ENCODE results near the gene PRDM16.

DNA sequence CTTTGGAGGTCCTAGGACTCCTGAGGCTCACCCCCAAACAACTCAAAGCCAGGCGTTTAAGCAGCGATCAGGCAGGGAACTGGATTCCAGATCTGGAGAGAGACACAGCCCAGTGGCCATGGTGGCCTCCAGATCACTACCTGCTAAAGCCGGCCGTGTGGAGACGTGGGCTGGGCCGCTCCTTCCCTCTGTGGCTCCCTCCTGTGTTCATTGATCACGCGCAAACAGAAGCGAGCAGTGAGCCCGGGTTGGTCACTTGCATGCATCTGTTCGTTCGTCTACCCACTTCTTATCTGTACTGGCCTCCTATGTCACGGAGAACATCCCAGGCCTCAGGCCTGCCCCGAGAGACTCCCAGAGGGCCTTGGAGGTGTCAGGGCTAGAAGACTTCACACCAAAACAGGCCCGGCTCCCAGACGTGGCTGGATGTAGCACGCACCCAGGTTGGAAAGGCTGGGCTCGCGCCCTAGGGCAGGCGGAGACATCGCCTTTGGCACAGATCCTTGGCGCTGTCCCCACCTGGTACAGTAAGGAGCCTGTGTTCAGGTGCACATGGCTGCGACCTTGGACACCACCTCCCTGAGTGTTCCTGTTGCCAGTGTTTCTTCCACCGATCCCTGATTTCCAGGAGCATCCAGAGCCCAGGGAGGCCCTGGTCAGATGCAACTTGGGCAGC, 308.7 kb downstream of the PRDM16 start:
- TF ChIP-seq, protein P1, sequence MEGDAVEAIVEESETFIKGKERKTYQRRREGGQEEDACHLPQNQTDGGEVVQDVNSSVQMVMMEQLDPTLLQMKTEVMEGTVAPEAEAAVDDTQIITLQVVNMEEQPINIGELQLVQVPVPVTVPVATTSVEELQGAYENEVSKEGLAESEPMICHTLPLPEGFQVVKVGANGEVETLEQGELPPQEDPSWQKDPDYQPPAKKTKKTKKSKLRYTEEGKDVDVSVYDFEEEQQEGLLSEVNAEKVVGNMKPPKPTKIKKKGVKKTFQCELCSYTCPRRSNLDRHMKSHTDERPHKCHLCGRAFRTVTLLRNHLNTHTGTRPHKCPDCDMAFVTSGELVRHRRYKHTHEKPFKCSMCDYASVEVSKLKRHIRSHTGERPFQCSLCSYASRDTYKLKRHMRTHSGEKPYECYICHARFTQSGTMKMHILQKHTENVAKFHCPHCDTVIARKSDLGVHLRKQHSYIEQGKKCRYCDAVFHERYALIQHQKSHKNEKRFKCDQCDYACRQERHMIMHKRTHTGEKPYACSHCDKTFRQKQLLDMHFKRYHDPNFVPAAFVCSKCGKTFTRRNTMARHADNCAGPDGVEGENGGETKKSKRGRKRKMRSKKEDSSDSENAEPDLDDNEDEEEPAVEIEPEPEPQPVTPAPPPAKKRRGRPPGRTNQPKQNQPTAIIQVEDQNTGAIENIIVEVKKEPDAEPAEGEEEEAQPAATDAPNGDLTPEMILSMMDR (conservative IDR thresholded peaks at IDR 0.05; ENCODE audit: low read depth in 2 of 2) = no peak
- TF ChIP-seq EZH2phosphoT487 (IDR thresholded peaks at IDR 0.05; ENCODE audit: unreplicated experiment) = no peak
- TF ChIP-seq POLR2AphosphoS5 (IDR thresholded peaks at IDR 0.05; ENCODE audit: low read depth) = no peak
- no peak for TF ChIP-seq EZH2 (IDR thresholded peaks at IDR 0.05; ENCODE audit: low read depth, unreplicated experiment)
- TF ChIP-seq JUNB (IDR thresholded peaks at IDR 0.05; ENCODE audit: unreplicated experiment) = no peak
- no peak for TF ChIP-seq ETS1 (IDR thresholded peaks at IDR 0.05)
- TF ChIP-seq CREB1 (CRISPR knock-in tag; IDR thresholded peaks at IDR 0.05; ENCODE audit: low read depth) = no peak
- TF ChIP-seq, protein P2, sequence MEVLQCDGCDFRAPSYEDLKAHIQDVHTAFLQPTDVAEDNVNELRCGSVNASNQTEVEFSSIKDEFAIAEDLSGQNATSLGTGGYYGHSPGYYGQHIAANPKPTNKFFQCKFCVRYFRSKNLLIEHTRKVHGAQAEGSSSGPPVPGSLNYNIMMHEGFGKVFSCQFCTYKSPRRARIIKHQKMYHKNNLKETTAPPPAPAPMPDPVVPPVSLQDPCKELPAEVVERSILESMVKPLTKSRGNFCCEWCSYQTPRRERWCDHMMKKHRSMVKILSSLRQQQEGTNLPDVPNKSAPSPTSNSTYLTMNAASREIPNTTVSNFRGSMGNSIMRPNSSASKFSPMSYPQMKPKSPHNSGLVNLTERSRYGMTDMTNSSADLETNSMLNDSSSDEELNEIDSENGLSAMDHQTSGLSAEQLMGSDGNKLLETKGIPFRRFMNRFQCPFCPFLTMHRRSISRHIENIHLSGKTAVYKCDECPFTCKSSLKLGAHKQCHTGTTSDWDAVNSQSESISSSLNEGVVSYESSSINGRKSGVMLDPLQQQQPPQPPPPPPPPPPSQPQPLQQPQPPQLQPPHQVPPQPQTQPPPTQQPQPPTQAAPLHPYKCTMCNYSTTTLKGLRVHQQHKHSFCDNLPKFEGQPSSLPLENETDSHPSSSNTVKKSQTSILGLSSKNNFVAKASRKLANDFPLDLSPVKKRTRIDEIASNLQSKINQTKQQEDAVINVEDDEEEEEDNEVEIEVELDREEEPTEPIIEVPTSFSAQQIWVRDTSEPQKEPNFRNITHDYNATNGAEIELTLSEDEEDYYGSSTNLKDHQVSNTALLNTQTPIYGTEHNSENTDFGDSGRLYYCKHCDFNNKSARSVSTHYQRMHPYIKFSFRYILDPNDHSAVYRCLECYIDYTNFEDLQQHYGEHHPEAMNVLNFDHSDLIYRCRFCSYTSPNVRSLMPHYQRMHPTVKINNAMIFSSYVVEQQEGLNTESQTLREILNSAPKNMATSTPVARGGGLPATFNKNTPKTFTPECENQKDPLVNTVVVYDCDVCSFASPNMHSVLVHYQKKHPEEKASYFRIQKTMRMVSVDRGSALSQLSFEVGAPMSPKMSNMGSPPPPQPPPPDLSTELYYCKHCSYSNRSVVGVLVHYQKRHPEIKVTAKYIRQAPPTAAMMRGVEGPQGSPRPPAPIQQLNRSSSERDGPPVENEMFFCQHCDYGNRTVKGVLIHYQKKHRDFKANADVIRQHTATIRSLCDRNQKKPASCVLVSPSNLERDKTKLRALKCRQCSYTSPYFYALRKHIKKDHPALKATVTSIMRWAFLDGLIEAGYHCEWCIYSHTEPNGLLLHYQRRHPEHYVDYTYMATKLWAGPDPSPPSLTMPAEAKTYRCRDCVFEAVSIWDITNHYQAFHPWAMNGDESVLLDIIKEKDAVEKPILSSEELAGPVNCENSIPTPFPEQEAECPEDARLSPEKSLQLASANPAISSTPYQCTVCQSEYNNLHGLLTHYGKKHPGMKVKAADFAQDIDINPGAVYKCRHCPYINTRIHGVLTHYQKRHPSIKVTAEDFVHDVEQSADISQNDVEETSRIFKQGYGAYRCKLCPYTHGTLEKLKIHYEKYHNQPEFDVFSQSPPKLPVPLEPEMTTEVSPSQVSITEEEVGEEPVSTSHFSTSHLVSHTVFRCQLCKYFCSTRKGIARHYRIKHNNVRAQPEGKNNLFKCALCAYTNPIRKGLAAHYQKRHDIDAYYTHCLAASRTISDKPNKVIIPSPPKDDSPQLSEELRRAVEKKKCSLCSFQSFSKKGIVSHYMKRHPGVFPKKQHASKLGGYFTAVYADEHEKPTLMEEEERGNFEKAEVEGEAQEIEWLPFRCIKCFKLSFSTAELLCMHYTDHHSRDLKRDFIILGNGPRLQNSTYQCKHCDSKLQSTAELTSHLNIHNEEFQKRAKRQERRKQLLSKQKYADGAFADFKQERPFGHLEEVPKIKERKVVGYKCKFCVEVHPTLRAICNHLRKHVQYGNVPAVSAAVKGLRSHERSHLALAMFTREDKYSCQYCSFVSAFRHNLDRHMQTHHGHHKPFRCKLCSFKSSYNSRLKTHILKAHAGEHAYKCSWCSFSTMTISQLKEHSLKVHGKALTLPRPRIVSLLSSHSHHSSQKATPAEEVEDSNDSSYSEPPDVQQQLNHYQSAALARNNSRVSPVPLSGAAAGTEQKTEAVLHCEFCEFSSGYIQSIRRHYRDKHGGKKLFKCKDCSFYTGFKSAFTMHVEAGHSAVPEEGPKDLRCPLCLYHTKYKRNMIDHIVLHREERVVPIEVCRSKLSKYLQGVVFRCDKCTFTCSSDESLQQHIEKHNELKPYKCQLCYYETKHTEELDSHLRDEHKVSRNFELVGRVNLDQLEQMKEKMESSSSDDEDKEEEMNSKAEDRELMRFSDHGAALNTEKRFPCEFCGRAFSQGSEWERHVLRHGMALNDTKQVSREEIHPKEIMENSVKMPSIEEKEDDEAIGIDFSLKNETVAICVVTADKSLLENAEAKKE (CRISPR knock-in tag; IDR thresholded peaks at IDR 0.05) = no peak
- TF ChIP-seq, protein P3, sequence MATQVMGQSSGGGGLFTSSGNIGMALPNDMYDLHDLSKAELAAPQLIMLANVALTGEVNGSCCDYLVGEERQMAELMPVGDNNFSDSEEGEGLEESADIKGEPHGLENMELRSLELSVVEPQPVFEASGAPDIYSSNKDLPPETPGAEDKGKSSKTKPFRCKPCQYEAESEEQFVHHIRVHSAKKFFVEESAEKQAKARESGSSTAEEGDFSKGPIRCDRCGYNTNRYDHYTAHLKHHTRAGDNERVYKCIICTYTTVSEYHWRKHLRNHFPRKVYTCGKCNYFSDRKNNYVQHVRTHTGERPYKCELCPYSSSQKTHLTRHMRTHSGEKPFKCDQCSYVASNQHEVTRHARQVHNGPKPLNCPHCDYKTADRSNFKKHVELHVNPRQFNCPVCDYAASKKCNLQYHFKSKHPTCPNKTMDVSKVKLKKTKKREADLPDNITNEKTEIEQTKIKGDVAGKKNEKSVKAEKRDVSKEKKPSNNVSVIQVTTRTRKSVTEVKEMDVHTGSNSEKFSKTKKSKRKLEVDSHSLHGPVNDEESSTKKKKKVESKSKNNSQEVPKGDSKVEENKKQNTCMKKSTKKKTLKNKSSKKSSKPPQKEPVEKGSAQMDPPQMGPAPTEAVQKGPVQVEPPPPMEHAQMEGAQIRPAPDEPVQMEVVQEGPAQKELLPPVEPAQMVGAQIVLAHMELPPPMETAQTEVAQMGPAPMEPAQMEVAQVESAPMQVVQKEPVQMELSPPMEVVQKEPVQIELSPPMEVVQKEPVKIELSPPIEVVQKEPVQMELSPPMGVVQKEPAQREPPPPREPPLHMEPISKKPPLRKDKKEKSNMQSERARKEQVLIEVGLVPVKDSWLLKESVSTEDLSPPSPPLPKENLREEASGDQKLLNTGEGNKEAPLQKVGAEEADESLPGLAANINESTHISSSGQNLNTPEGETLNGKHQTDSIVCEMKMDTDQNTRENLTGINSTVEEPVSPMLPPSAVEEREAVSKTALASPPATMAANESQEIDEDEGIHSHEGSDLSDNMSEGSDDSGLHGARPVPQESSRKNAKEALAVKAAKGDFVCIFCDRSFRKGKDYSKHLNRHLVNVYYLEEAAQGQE (IDR thresholded peaks at IDR 0.05; ENCODE audit: unreplicated experiment) = no peak

Data from GM23338 (cell line).